HG03175 (cell line): ENCODE data around the gene ECM2.

Experiments
- ATAC-seq: cut with Tn5 transposase; IDR thresholded peaks from one replicate; pipeline ENCODE4 v1.9.1; 2021; ENCODE audit warnings: mild to moderate bottlenecking, moderate library complexity; ENCODE audit not compliant: unreplicated experiment

The ECM2 gene

GRCh38 chr9:92528522-92528849, 7.3 kb downstream of the ECM2 start:
- ATAC-seq: no peak

- no peak for ATAC-seq
These were observed 7.8 kb downstream of the ECM2 start for GRCh38 chr9:92527832-92528521.

GRCh38 chr9:92527291-92527828, 8.4 kb downstream of the ECM2 start:
- no peak for ATAC-seq

- no peak for ATAC-seq
These were observed 10.5 kb downstream of the ECM2 start for GRCh38 chr9:92525306-92525705.

- no peak for ATAC-seq
These were observed 10.9 kb downstream of the ECM2 start for GRCh38 chr9:92524881-92525280.

GRCh38 chr9:92522983-92523970, 12.5 kb downstream of the ECM2 start:
- ATAC-seq: no peak

GRCh38 chr9:92520837-92521236, 15.0 kb downstream of the ECM2 start:
- no peak for ATAC-seq

- ATAC-seq: no peak
These were observed 17.6 kb downstream of the ECM2 start for GRCh38 chr9:92518199-92518598.

GRCh38 chr9:92517046-92517445, 18.7 kb downstream of the ECM2 start:
- ATAC-seq: no peak

GRCh38 chr9:92516521-92516920, 19.3 kb downstream of the ECM2 start:
- no peak for ATAC-seq

- ATAC-seq: no peak
These were observed 21.2 kb downstream of the ECM2 start for GRCh38 chr9:92514635-92515034.

GRCh38 chr9:92513349-92513748, 22.4 kb downstream of the ECM2 start:
- no peak for ATAC-seq

GRCh38 chr9:92512622-92513021, 23.2 kb downstream of the ECM2 start:
- ATAC-seq: no peak

GRCh38 chr9:92510747-92511146, 25.0 kb downstream of the ECM2 start:
- no peak for ATAC-seq

- ATAC-seq: no peak
These were observed 26.7 kb downstream of the ECM2 start for GRCh38 chr9:92509050-92509449.

GRCh38 chr9:92508018-92508820, 27.6 kb downstream of the ECM2 start:
- ATAC-seq: no peak

- ATAC-seq: no peak
These were observed 28.3 kb downstream of the ECM2 start for GRCh38 chr9:92507496-92507895.

GRCh38 chr9:92507005-92507404, 28.8 kb downstream of the ECM2 start:
- no peak for ATAC-seq

GRCh38 chr9:92506184-92506857, 29.5 kb downstream of the ECM2 start:
- ATAC-seq: no peak

GRCh38 chr9:92504881-92505280, 30.9 kb downstream of the ECM2 start:
- no peak for ATAC-seq

GRCh38 chr9:92503156-92503555, 32.6 kb downstream of the ECM2 start:
- ATAC-seq: no peak
